ENCODE measurements around the gene AK5. TPM values are rescaled to one million over a fixed set of nuclear protein-coding genes. Genes with fewer than 3 reads are reported as not detected.

Gene AK5
- total RNA-seq, 1 donor from 2014 or later, result 0.91 TPM

- Mint-ChIP-seq H3K27ac (ENCODE audit: unreplicated experiment) (no peak overlapping the region), H3K9me3 (ENCODE audit: unreplicated experiment) (no peaks in the 10 kb centered on the region), H3K4me1 (ENCODE audit: low read depth, unreplicated experiment) (peaks cover 8% of the 10 kb centered on the region), H3K36me3 (ENCODE audit: unreplicated experiment) (peaks cover 4% of the 10 kb centered on the region), H3K27me3 (ENCODE audit: unreplicated experiment) (no peaks in the 10 kb centered on the region), H3K4me3 (ENCODE audit: unreplicated experiment) (no peak overlapping the region)
- TF ChIP-seq CTCF (IDR thresholded peaks at IDR 0.05; ENCODE audit: partially characterized antibody, unreplicated experiment), result no peak
- no peak for DNase-seq
Observed at GRCh38 chr1:77494026-77494425, 212.2 kb downstream of the AK5 start.

- no peak for DNase-seq
- Mint-ChIP-seq H3K27me3 (ENCODE audit: unreplicated experiment) (no peaks in the 10 kb centered on the region), H3K9me3 (ENCODE audit: unreplicated experiment) (no peaks in the 10 kb centered on the region), H3K36me3 (ENCODE audit: unreplicated experiment) (peaks cover 4% of the 10 kb centered on the region), H3K4me1 (ENCODE audit: low read depth, unreplicated experiment) (no peaks in the 10 kb centered on the region), H3K4me3 (ENCODE audit: unreplicated experiment) (no peak overlapping the region), H3K27ac (ENCODE audit: unreplicated experiment) (no peak overlapping the region)
- no peak for TF ChIP-seq CTCF (IDR thresholded peaks at IDR 0.05; ENCODE audit: partially characterized antibody, unreplicated experiment)
Observed at GRCh38 chr1:77498918-77499317, 217.1 kb downstream of the AK5 start.

GRCh38 chr1:77499466-77499865 lies 217.6 kb downstream of the AK5 start:
- Mint-ChIP-seq H3K9me3 (ENCODE audit: unreplicated experiment) (no peaks in the 10 kb centered on the region), H3K4me3 (ENCODE audit: unreplicated experiment) (no peak overlapping the region), H3K27me3 (ENCODE audit: unreplicated experiment) (no peaks in the 10 kb centered on the region), H3K4me1 (ENCODE audit: low read depth, unreplicated experiment) (no peaks in the 10 kb centered on the region), H3K36me3 (ENCODE audit: unreplicated experiment) (peaks cover 4% of the 10 kb centered on the region), H3K27ac (ENCODE audit: unreplicated experiment) (no peak overlapping the region)
- DNase-seq, result no peak
- no peak for TF ChIP-seq CTCF (IDR thresholded peaks at IDR 0.05; ENCODE audit: partially characterized antibody, unreplicated experiment)

GRCh38 chr1:77504986-77505385 lies 223.2 kb downstream of the AK5 start:
- H3K4me1 Mint-ChIP-seq (ENCODE audit: low read depth, unreplicated experiment), result no peaks in the 10 kb centered on the region
- no peak for TF ChIP-seq CTCF (IDR thresholded peaks at IDR 0.05; ENCODE audit: partially characterized antibody, unreplicated experiment)
- H3K4me3 Mint-ChIP-seq (ENCODE audit: unreplicated experiment), result no peak overlapping the region
- H3K27ac Mint-ChIP-seq (ENCODE audit: unreplicated experiment), result no peak overlapping the region
- H3K36me3 Mint-ChIP-seq (ENCODE audit: unreplicated experiment), result no peaks in the 10 kb centered on the region
- no peak for DNase-seq
- no peaks in the 10 kb centered on the region for H3K27me3 Mint-ChIP-seq (ENCODE audit: unreplicated experiment)
- H3K9me3 Mint-ChIP-seq (ENCODE audit: unreplicated experiment), result no peaks in the 10 kb centered on the region

GRCh38 chr1:77506771-77507170 lies 225.0 kb downstream of the AK5 start:
- no peak overlapping the region for H3K27ac Mint-ChIP-seq (ENCODE audit: unreplicated experiment)
- H3K9me3 Mint-ChIP-seq (ENCODE audit: unreplicated experiment), result no peaks in the 10 kb centered on the region
- H3K27me3 Mint-ChIP-seq (ENCODE audit: unreplicated experiment), result no peaks in the 10 kb centered on the region
- no peak for TF ChIP-seq CTCF (IDR thresholded peaks at IDR 0.05; ENCODE audit: partially characterized antibody, unreplicated experiment)
- no peaks in the 10 kb centered on the region for H3K36me3 Mint-ChIP-seq (ENCODE audit: unreplicated experiment)
- H3K4me3 Mint-ChIP-seq (ENCODE audit: unreplicated experiment), result no peak overlapping the region
- H3K4me1 Mint-ChIP-seq (ENCODE audit: low read depth, unreplicated experiment), result no peaks in the 10 kb centered on the region
- DNase-seq, result no peak

Measured in glutamatergic neuron (in vitro differentiated cells).